KMS-11 (cell line): ENCODE results near the gene GDE1.

ENCODE experiments used
- H2AFZ ChIP-seq: fragments of 200-600 bp; sonication (generic); 2 replicates; pipeline ENCODE4 v1.6.1; 2016; ENCODE audit warnings: antibody characterized with exemption, mixed run types, low read depth
- H3K27ac ChIP-seq: fragments of 200-600 bp; sonication (generic); 2 replicates; pipeline ENCODE4 v1.6.1; 2016; ENCODE audit warnings: mild to moderate bottlenecking, mixed run types
- H3K27me3 ChIP-seq: fragments of 200-600 bp; sonication (generic); 2 replicates; pipeline ENCODE4 v1.6.1; 2017; ENCODE audit warnings: mild to moderate bottlenecking, low read depth, mixed run types, moderate library complexity; ENCODE audit not compliant: insufficient read depth
- H3K36me3 ChIP-seq: fragments of 200-600 bp; sonication (generic); 2 replicates; pipeline ENCODE4 v1.6.1; 2017; ENCODE audit warnings: mild to moderate bottlenecking, mixed run types; ENCODE audit not compliant: insufficient read depth
- H3K4me1 ChIP-seq: fragments of 200-600 bp; sonication (generic); 2 replicates; pipeline ENCODE4 v1.6.1; 2016; ENCODE audit warnings: mild to moderate bottlenecking, low read depth, mixed run types; ENCODE audit not compliant: poor library complexity, severe bottlenecking
- H3K4me2 ChIP-seq: fragments of 200-600 bp; sonication (generic); 2 replicates; pipeline ENCODE4 v1.7.0; 2016; ENCODE audit warnings: mild to moderate bottlenecking, mixed run types
- H3K4me3 ChIP-seq: fragments of 200-600 bp; sonication (generic); IDR thresholded peaks from 2 replicates; pipeline ENCODE4 v1.6.1; 2017; ENCODE audit warnings: low read depth, low read length, mixed read lengths; ENCODE audit not compliant: insufficient read depth
- H3K79me2 ChIP-seq: fragments of 200-600 bp; sonication (generic); 2 replicates; pipeline ENCODE4 v1.6.1; 2016; ENCODE audit warnings: low read depth, mixed run types; ENCODE audit not compliant: insufficient read depth
- H3K9ac ChIP-seq: fragments of 200-600 bp; sonication (generic); 2 replicates; pipeline ENCODE4 v1.6.1; 2016; ENCODE audit warnings: mild to moderate bottlenecking, mixed run types
- H4K20me1 ChIP-seq: fragments of 200-600 bp; sonication (generic); 2 replicates; pipeline ENCODE4 v1.6.1; 2016; ENCODE audit warnings: mild to moderate bottlenecking, mixed run types; ENCODE audit not compliant: insufficient read depth
- TF ChIP-seq, protein P1 (sequence below): fragments of 200-600 bp; sonication (generic); conservative IDR thresholded peaks from 2 replicates; pipeline ENCODE4 v1.6.1; 2017; ENCODE audit warnings: low read depth, mild to moderate bottlenecking, antibody characterized with exemption, low read length, moderate library complexity, mixed read lengths

The GDE1 gene

GRCh38 chr16:19458722-19459379 lies 63.0 kb downstream of the GDE1 start:
- Histone ChIP-seq H3K4me2 (no peak overlapping the region), H3K4me1 (no peaks in the 10 kb centered on the region), H3K36me3 (no peaks in the 10 kb centered on the region), H3K79me2 (no peaks in the 10 kb centered on the region), H3K27ac (no peak overlapping the region), H4K20me1 (no peaks in the 10 kb centered on the region), H3K4me3 (no peak overlapping the region), H2AFZ (no peak overlapping the region), H3K27me3 (no peaks in the 10 kb centered on the region), H3K9ac (no peak overlapping the region)
- TF ChIP-seq, protein P1, sequence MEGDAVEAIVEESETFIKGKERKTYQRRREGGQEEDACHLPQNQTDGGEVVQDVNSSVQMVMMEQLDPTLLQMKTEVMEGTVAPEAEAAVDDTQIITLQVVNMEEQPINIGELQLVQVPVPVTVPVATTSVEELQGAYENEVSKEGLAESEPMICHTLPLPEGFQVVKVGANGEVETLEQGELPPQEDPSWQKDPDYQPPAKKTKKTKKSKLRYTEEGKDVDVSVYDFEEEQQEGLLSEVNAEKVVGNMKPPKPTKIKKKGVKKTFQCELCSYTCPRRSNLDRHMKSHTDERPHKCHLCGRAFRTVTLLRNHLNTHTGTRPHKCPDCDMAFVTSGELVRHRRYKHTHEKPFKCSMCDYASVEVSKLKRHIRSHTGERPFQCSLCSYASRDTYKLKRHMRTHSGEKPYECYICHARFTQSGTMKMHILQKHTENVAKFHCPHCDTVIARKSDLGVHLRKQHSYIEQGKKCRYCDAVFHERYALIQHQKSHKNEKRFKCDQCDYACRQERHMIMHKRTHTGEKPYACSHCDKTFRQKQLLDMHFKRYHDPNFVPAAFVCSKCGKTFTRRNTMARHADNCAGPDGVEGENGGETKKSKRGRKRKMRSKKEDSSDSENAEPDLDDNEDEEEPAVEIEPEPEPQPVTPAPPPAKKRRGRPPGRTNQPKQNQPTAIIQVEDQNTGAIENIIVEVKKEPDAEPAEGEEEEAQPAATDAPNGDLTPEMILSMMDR: no peak
